Measurements from ENCODE around the gene HOXD13. TPM values are rescaled to one million over a fixed set of nuclear protein-coding genes. Genes with fewer than 3 reads are reported as not detected.

Gene HOXD13
- total and polyA plus RNA-seq, 12 donors = not detected

DNA sequence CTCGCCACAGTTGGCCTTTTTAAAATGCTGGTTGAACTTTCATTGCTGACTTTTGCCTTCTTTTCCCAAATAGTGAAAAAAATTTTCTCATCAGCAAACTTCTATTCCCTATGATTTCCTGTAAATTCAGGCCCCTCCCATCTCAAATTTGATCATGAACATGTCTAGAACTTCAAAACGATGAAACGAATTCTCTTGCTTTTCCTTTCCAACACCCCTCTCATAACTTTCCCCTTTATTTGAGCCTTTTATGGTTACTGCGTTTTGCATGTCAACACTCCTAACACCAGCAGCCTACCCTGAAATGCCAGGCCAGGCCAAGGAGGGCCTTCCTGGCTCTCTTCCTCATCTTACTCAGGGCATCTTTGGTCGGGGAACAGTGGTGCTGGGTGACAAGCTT is 1.7 kb upstream of the HOXD13 start:
- Histone ChIP-seq H3K9me3 (no peaks in the 10 kb centered on the region), H3K27me3 (peaks cover 68 to 100% (median 100%) of the 10 kb centered on the region in 7 donors), H3K27ac (no peak overlapping the region), H3K4me1 (peaks cover 0 to 25% (median 20%) of the 10 kb centered on the region in 9 donors), H3K36me3 (no peaks in the 10 kb centered on the region), H3K4me3 (no peak overlapping the region)
- DNase-seq (no peak), ATAC-seq (no peak)
- 18 to 20% methylated on average over 5 of the region's 5 CpGs for WGBS, 2 donors
- intact Hi-C loops (cut with DNase I) = loop anchor here in 1 of 10 donors (5.0 kb wide), 1 partner anchor 404 kb away; no protein-coding TSS in a partner anchor
- no peak for TF ChIP-seq CTCF (IDR thresholded peaks at IDR 0.05)

GRCh38 chr2:176091329-176092258 is 927 bp upstream of the HOXD13 start:
- Histone ChIP-seq H3K36me3 (no peaks in the 10 kb centered on the region), H3K9me3 (no peaks in the 10 kb centered on the region), H3K27ac (no peak overlapping the region), H3K27me3 (peaks cover 64 to 100% (median 100%) of the 10 kb centered on the region in 7 donors), H3K4me1 (peaks cover 0 to 23% (median 20%) of the 10 kb centered on the region in 9 donors), H3K4me3 (no peak overlapping the region)
- DNase-seq = no peak
- TF ChIP-seq CTCF (IDR thresholded peaks at IDR 0.05) = no peak
- ATAC-seq = no peak
- intact Hi-C loops (cut with DNase I) = loop anchor here in 1 of 10 donors (5.0 kb wide), 1 partner anchor 404 kb away; no protein-coding TSS in a partner anchor
- 4 to 8% methylated on average over 31 of the region's 31 CpGs for WGBS, 2 donors

DNA sequence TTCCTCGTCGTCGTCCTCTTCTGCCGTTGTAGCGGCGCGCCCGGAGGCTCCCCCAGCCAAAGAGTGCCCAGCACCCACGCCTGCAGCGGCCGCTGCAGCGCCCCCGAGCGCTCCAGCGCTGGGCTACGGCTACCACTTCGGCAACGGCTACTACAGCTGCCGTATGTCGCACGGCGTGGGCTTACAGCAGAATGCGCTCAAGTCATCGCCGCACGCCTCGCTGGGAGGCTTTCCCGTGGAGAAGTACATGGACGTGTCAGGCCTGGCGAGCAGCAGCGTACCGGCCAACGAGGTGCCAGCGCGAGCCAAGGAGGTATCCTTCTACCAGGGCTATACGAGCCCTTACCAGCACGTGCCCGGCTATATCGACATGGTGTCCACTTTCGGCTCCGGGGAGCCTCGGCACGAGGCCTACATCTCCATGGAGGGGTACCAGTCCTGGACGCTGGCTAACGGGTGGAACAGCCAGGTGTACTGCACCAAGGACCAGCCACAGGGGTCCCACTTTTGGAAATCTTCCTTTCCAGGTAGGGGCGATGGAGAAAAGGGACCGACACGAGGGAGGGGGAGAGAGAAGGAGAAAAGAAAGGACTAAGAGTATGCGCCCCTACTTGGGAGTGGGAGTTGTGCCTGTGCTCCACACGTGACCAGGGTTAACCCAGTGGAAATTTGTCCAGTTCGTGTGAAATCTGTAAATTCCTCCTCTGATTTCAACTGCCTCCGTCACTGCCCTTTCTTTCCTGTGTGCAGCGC is 800 bp downstream of the HOXD13 start:
- TF ChIP-seq CTCF (IDR thresholded peaks at IDR 0.05) = no peak
- H3K27ac ChIP-seq = no peak overlapping the region
- DNase-seq (no peak), ATAC-seq (no peak)
- H3K36me3 ChIP-seq = no peaks in the 10 kb centered on the region
- H3K4me3 ChIP-seq = peak overlapping the region in 8 of 10 donors; percentile 11 to 33 (median 28)
- H3K9me3 ChIP-seq = no peaks in the 10 kb centered on the region
- intact Hi-C loops (cut with DNase I) = loop anchor here in 1 of 10 donors (5.0 kb wide), 1 partner anchor 406 kb away; no protein-coding TSS in a partner anchor
- peaks cover 61 to 100% (median 100%) of the 10 kb centered on the region in 7 donors for H3K27me3 ChIP-seq
- H3K4me1 ChIP-seq = peaks cover 0 to 32% (median 27%) of the 10 kb centered on the region in 9 donors
- 2 to 3% methylated on average over 53 of the region's 53 CpGs for WGBS, 2 donors

GRCh38 chr2:176093898-176094249 is 1.4 kb downstream of the HOXD13 start:
- peaks cover 67 to 100% (median 100%) of the 10 kb centered on the region in 7 donors for H3K27me3 ChIP-seq
- TF ChIP-seq CTCF (IDR thresholded peaks at IDR 0.05) = no peak
- H3K27ac ChIP-seq = no peak overlapping the region
- H3K4me3 ChIP-seq = no peak overlapping the region
- DNase-seq (no peak), ATAC-seq (no peak)
- no peaks in the 10 kb centered on the region for H3K36me3 ChIP-seq
- 6 to 7% methylated on average over 8 of the region's 8 CpGs for WGBS, 2 donors
- intact Hi-C loops (cut with DNase I) = loop anchor here in 2 of 10 donors (2.0 to 5.0 kb wide), 2 partner anchors 407 to 679 kb away; no protein-coding TSS in a partner anchor
- H3K4me1 ChIP-seq = peaks cover 0 to 31% (median 28%) of the 10 kb centered on the region in 9 donors
- H3K9me3 ChIP-seq = no peaks in the 10 kb centered on the region

All from heart right ventricle (tissue), 16 donors.